Heart left ventricle (tissue), 16 donors: Measurements from ENCODE around the gene TENT5C. TPM values are rescaled to one million over a fixed set of nuclear protein-coding genes. Genes with fewer than 3 reads are reported as not detected.
A peak's percentile ranks its signal among the peaks of the same experiment; 100 is the strongest.

Source experiments
- ATAC-seq, 4 donors: fragments of 200-7000 bp; cut with Tn5 transposase; one replicate each; pipeline ENCODE4 v1.9.1; 2020 to 2022; ENCODE audit warnings: moderate library complexity in 4 of 4, mild to moderate bottlenecking in 3 of 4, moderate number of reproducible peaks in 1 of 4
- DNase-seq, 5 donors: peaks; one replicate each; pipeline ENCODE4 v3.0.0-alpha.2; 2020
- H3K27ac ChIP-seq, 12 donors: fragments of 200-600 bp; sonication (generic) in 4 of 12; one replicate each; pipeline versions ENCODE4 v1.5.0 to v1.8.0; 2016 to 2022; ENCODE audit warnings: mild to moderate bottlenecking in 2 of 12
- H3K27me3 ChIP-seq, 9 donors: fragments of 200-600 bp; sonication (generic) in 2 of 9; one replicate each; pipeline versions ENCODE4 v1.5.1 to v1.8.0; 2016 to 2022; ENCODE audit warnings: mild to moderate bottlenecking in 3 of 9
- H3K36me3 ChIP-seq, 9 donors: fragments of 200-600 bp; sonication (generic) in 2 of 9; one replicate each; pipeline versions ENCODE4 v1.5.0 to v1.8.0; 2018 to 2022; ENCODE audit warnings: mild to moderate bottlenecking in 2 of 9
- H3K4me1 ChIP-seq, 12 donors: fragments of 200-600 bp; sonication (generic) in 4 of 12; one replicate each; pipeline versions ENCODE4 v1.5.0 to v1.8.0; 2016 to 2022; ENCODE audit warnings: mild to moderate bottlenecking in 3 of 12
- H3K4me3 ChIP-seq, 12 donors: fragments of 200-600 bp; sonication (generic) in 4 of 12; one replicate each; pipeline versions ENCODE4 v1.5.0 to v1.8.0; 2017 to 2022; ENCODE audit warnings: mild to moderate bottlenecking in 9 of 12, moderate library complexity in 4 of 12
- H3K9me3 ChIP-seq, 12 donors: fragments of 200-600 bp; sonication (generic) in 4 of 12; one replicate each; pipeline versions ENCODE4 v1.5.0 to v1.8.0; 2016 to 2022; ENCODE audit warnings: mild to moderate bottlenecking in 1 of 12
- POLR2A ChIP-seq, 2 donors: fragments of 450-650 bp; IDR thresholded peaks; one replicate each; pipeline ENCODE4 v1.6.1; 2017; ENCODE audit warnings: antibody characterized with exemption in 2 of 2, mild to moderate bottlenecking in 2 of 2, moderate library complexity in 2 of 2
- WGBS, 4 donors: extraction: QIAGEN DNeasy Blood & Tissue Kit in 2 of 4; methylation state at CpG; one replicate each; pipeline versions ENCODE4 v1.1.5 to v1.1.7; 2013 to 2018; 5-methylcytosine and 5-hydroxymethylcytosine counted together
- intact Hi-C, 10 donors: fragments of 100-400 bp; cut with DNase I; formaldehyde crosslinking; loops; one replicate each; pipeline versions ENCODE4 v1.11.1 to v1.14.2; 2022
- polyA plus RNA-seq, 2 donors: library from polyadenylated mRNA; stranded (reverse); fragments of 200-250 nt; gene quantifications; one replicate each; pipeline ENCODE4 v1.2.3, GENCODE V29; 2013
- total RNA-seq, 9 donors: library from RNA; depleted of rRNA in 2 of 9; stranded (reverse); fragments of >200 nt in 2 of 9; fragmentation: NEBNext Ultra II Directional in 3 of 9; extraction: Animal tissue kit (Norgen Biotek cat#: 25700) in 3 of 9; gene quantifications; one replicate each; pipeline versions ENCODE4 v1.1.0 to v1.2.4, GENCODE V29; 2016 to 2023
- TF ChIP-seq, protein P1 (sequence below), 12 donors: fragments of 200-600 bp; sonication (generic) in 4 of 12; IDR thresholded peaks; one replicate each; pipeline versions ENCODE4 v1.5.0 to v1.8.0; 2018 to 2022; ENCODE audit warnings: antibody characterized with exemption in 12 of 12, mild to moderate bottlenecking in 5 of 12
- donor health status: ischemic (EF 13 %, LVEDD 7.1; RV severe dilation, severe dysfunction).
- donor health status: healthy with polysubstance abuse.
- donor health status: DM: no; HTN: yes; CAD: no.
- donor health status: DM: no; HTN: no; CAD: no.
- donor health status: ischemic (EF 25% LVEDD 6.9; RV normal size, moderate dysfunction).
- donor health status: ischemic (EF 25% LVEDD 5.7; RV mildly dilated, moderate dysfunction).
- donor health status: healthy.
- donor health status: DM: yes; HTN: yes; CAD: no.
- donor health status: ischemic (EF 35%, LVEDD 5.7; RV mildly dilated, moderate dysfunction).
- donor health status: nonischemic (EF 11% LVEDD 7.7; RV severe dilation, severe dysfunction).
- donor health status: DM: yes; HTN: yes; CAD: no.
- donor health status: PGD.
- donor health status: ischemic (EF 29% LVEDD 5.4; RV normal size, mild dysfunction).
- donor health status: nonischemic (EF 23%, LVEDD 6.1; RV moderate dilation, normal function).

Gene TENT5C
- total and polyA plus RNA-seq, 11 donors, result 3.7 to 21.6 (median 14.5) TPM

- Histone ChIP-seq H3K27me3 (no peaks in the 10 kb centered on the region), H3K4me1 (no peaks in the 10 kb centered on the region), H3K4me3 (no peak overlapping the region), H3K27ac (no peak overlapping the region), H3K36me3 (peaks cover 0 to 16% (median 9%) of the 10 kb centered on the region in 9 donors), H3K9me3 (no peaks in the 10 kb centered on the region)
- 73 to 77% (median 75%) methylated on average over 14 of the region's 14 CpGs for WGBS, 4 donors
- TF ChIP-seq, protein P1, sequence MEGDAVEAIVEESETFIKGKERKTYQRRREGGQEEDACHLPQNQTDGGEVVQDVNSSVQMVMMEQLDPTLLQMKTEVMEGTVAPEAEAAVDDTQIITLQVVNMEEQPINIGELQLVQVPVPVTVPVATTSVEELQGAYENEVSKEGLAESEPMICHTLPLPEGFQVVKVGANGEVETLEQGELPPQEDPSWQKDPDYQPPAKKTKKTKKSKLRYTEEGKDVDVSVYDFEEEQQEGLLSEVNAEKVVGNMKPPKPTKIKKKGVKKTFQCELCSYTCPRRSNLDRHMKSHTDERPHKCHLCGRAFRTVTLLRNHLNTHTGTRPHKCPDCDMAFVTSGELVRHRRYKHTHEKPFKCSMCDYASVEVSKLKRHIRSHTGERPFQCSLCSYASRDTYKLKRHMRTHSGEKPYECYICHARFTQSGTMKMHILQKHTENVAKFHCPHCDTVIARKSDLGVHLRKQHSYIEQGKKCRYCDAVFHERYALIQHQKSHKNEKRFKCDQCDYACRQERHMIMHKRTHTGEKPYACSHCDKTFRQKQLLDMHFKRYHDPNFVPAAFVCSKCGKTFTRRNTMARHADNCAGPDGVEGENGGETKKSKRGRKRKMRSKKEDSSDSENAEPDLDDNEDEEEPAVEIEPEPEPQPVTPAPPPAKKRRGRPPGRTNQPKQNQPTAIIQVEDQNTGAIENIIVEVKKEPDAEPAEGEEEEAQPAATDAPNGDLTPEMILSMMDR (IDR thresholded peaks at IDR 0.05), result peak in 1 of 12 donors; percentile 9
- no peak for TF ChIP-seq POLR2A (IDR thresholded peaks at IDR 0.05)
- DNase-seq (no peak), ATAC-seq (peak; percentile 32 to 59 (median 44))
- intact Hi-C loops, result no loop called here
Measured at GRCh38 chr1:117622726-117623125, 16.9 kb downstream of the TENT5C start.

- WGBS, 4 donors, result 84 to 96% (median 92%) methylated on average over 9 of the region's 9 CpGs
- no peak overlapping the region for H3K27ac ChIP-seq
- DNase-seq (no peak), ATAC-seq (no peak)
- H3K27me3 ChIP-seq, result no peaks in the 10 kb centered on the region
- intact Hi-C loops, result no loop called here
- H3K36me3 ChIP-seq, result peaks cover 0 to 16% (median 9%) of the 10 kb centered on the region in 9 donors
- no peak overlapping the region for H3K4me3 ChIP-seq
- no peak for TF ChIP-seq POLR2A (IDR thresholded peaks at IDR 0.05)
- TF ChIP-seq, protein P1 (IDR thresholded peaks at IDR 0.05), result no peak
- H3K9me3 ChIP-seq, result no peaks in the 10 kb centered on the region
- no peaks in the 10 kb centered on the region for H3K4me1 ChIP-seq
Measured at GRCh38 chr1:117623141-117623540, 17.3 kb downstream of the TENT5C start.

GRCh38 chr1:117623698-117624097, 17.9 kb downstream of the TENT5C start:
- H3K4me1 ChIP-seq, result no peaks in the 10 kb centered on the region
- H3K4me3 ChIP-seq, result no peak overlapping the region
- intact Hi-C loops, result no loop called here
- no peak overlapping the region for H3K27ac ChIP-seq
- ATAC-seq, result no peak
- no peaks in the 10 kb centered on the region for H3K27me3 ChIP-seq
- TF ChIP-seq, protein P1 (IDR thresholded peaks at IDR 0.05), result no peak
- no peak for TF ChIP-seq POLR2A (IDR thresholded peaks at IDR 0.05)
- DNase-seq, result no peak
- no peaks in the 10 kb centered on the region for H3K9me3 ChIP-seq
- WGBS, 4 donors, result 97% methylated on average over 13 of the region's 13 CpGs
- H3K36me3 ChIP-seq, result peaks cover 0 to 16% (median 9%) of the 10 kb centered on the region in 9 donors

- intact Hi-C loops, result no loop called here
Measured at GRCh38 chr1:117627546-117628130, 21.8 kb downstream of the TENT5C start.

More at GRCh38 chr1:117627546-117628130, 21.8 kb downstream of the TENT5C start:
- no peaks in the 10 kb centered on the region for H3K27me3 ChIP-seq
- TF ChIP-seq, protein P1 (IDR thresholded peaks at IDR 0.05), result no peak
- TF ChIP-seq POLR2A (IDR thresholded peaks at IDR 0.05), result no peak
- H3K27ac ChIP-seq, result no peak overlapping the region
- no peaks in the 10 kb centered on the region for H3K9me3 ChIP-seq
- DNase-seq, result no peak
- peaks cover 0 to 18% (median 5%) of the 10 kb centered on the region in 12 donors for H3K4me1 ChIP-seq
- no peak overlapping the region for H3K4me3 ChIP-seq
- peaks cover 0 to 16% (median 8%) of the 10 kb centered on the region in 9 donors for H3K36me3 ChIP-seq
- WGBS, 4 donors, result 60 to 63% (median 62%) methylated on average over 6 of the region's 6 CpGs
- ATAC-seq, result no peak
